SK-N-SH (cell line): Measurements from ENCODE around the gene SLX4IP. TPM values are rescaled to one million over a fixed set of nuclear protein-coding genes. Genes with fewer than 3 reads are reported as not detected.

Experiments used
- CTCF ChIA-PET: fragments of 300-600, 350-600 bp; formaldehyde crosslinking; extraction: SDS; loops from one replicate; lab custom pipeline; 2021; lab: Yijun Ruan, JAX
- POLR2A ChIA-PET: fragments of 350-600 bp; sonication (Branson Sonifier 250); formaldehyde crosslinking; extraction: SDS; loops from one replicate; lab custom pipeline; 2020; ENCODE audit warnings: antibody characterized with exemption, inconsistent platforms; lab: Yijun Ruan, JAX
- DNase-seq: peaks from one replicate; pipeline ENCODE4 v3.0.0; 2012
- H2AFZ ChIP-seq: fragments of 200-600 bp; sonication (generic); 2 replicates; pipeline ENCODE4 v1.8.1; 2016; ENCODE audit warnings: antibody characterized with exemption, mild to moderate bottlenecking, low read depth
- H3F3A ChIP-seq: fragments of 200-600 bp; sonication (generic); replicated peaks from 2 replicates; pipeline ENCODE3; 2016; ENCODE audit warnings: antibody characterized with exemption, mild to moderate bottlenecking; ENCODE audit not compliant: insufficient read depth
- H3K27ac ChIP-seq, 2 experiments: fragments of 200-500 bp in 1 of 2; fragments of 200-600 bp in 1 of 2; sonication (Bioruptor generic) in 1 of 2; sonication (generic), shearing (Covaris generic) in 1 of 2; 2 replicates each; pipeline versions ENCODE4 v1.5.1 to v1.6.1; 2014 to 2016; ENCODE audit warnings: low read depth in 2 of 2, inconsistent platforms in 1 of 2, low read length in 1 of 2, mild to moderate bottlenecking in 1 of 2, mixed read lengths in 1 of 2
- H3K27me3 ChIP-seq: fragments of 200-600 bp; sonication (generic), shearing (Covaris generic); 2 replicates; pipeline ENCODE4 v1.6.1; 2016; ENCODE audit warnings: mixed run types; ENCODE audit not compliant: insufficient read depth
- H3K36me3 ChIP-seq, 2 experiments: fragments of 200-500 bp in 1 of 2; fragments of 200-600 bp in 1 of 2; sonication (Bioruptor generic) in 1 of 2; sonication (generic) in 1 of 2; replicated peaks in 1 of 2; 2 replicates each; pipeline versions ENCODE3 to v1.5.1; 2014 to 2016; ENCODE audit warnings: low read length in 1 of 2, mild to moderate bottlenecking in 1 of 2; ENCODE audit not compliant: insufficient read depth in 2 of 2, control insufficient read depth in 1 of 2
- H3K4me1 ChIP-seq, 2 experiments: fragments of 200-500 bp in 1 of 2; fragments of 200-600 bp in 1 of 2; sonication (Bioruptor generic) in 1 of 2; sonication (generic), shearing (Covaris generic) in 1 of 2; 2 replicates each; pipeline versions ENCODE4 v1.5.1 to v1.6.1; 2014 to 2016; ENCODE audit warnings: low read depth in 1 of 2, low read length in 1 of 2, mixed run types in 1 of 2; ENCODE audit not compliant: insufficient read depth in 2 of 2, control insufficient read depth in 1 of 2
- H3K4me2 ChIP-seq: fragments of 200-600 bp; sonication (generic), shearing (Covaris generic); 2 replicates; pipeline ENCODE4 v1.6.1; 2017; ENCODE audit warnings: mixed run types
- H3K4me3 ChIP-seq, 2 experiments: fragments of 200-500 bp in 1 of 2; fragments of 200-600 bp in 1 of 2; sonication (Bioruptor generic) in 1 of 2; sonication (generic), shearing (Covaris generic) in 1 of 2; 2 replicates each; pipeline versions ENCODE4 v1.5.1 to v1.8.1; 2014 to 2016; ENCODE audit warnings: low read depth in 2 of 2, inconsistent platforms in 1 of 2, low read length in 1 of 2, mild to moderate bottlenecking in 1 of 2, mixed read lengths in 1 of 2, moderate library complexity in 1 of 2
- H3K79me2 ChIP-seq: fragments of 200-600 bp; sonication (generic); 2 replicates; pipeline ENCODE4 v1.8.1; 2017; ENCODE audit warnings: mild to moderate bottlenecking; ENCODE audit not compliant: insufficient read depth
- H3K9ac ChIP-seq: fragments of 200-600 bp; sonication (generic); 2 replicates; pipeline ENCODE4 v1.6.1; 2017; ENCODE audit warnings: mixed run types
- H3K9me2 ChIP-seq: fragments of 200-600 bp; sonication (generic); 2 replicates; pipeline ENCODE4 v1.6.1; 2017; ENCODE audit warnings: mixed run types
- H3K9me3 ChIP-seq: fragments of 200-600 bp; sonication (generic); 2 replicates; pipeline ENCODE4 v1.6.1; 2017; ENCODE audit warnings: mixed run types, mild to moderate bottlenecking, moderate library complexity
- H4K20me1 ChIP-seq: fragments of 200-600 bp; sonication (generic); 2 replicates; pipeline ENCODE4 v1.6.1; 2017; ENCODE audit warnings: mild to moderate bottlenecking, mixed run types; ENCODE audit not compliant: insufficient read depth
- ELF1 ChIP-seq: IDR thresholded peaks from 2 replicates; pipeline ENCODE4 v1.4.0; 2012
- EZH2phosphoT487 ChIP-seq: fragments of 200-600 bp; sonication (generic); IDR thresholded peaks from 2 replicates; pipeline ENCODE4 v1.6.1; 2017; ENCODE audit warnings: low read depth, mixed run types, mild to moderate bottlenecking, antibody characterized with exemption, moderate library complexity, borderline replicate concordance
- FOSL2 ChIP-seq: IDR thresholded peaks from 2 replicates; pipeline ENCODE4 v1.4.0; 2012; ENCODE audit warnings: low read depth, mild to moderate bottlenecking, moderate library complexity, borderline replicate concordance
- FOXM1 ChIP-seq: IDR thresholded peaks from 2 replicates; pipeline ENCODE4 v1.4.0; 2012; ENCODE audit warnings: low read depth, mild to moderate bottlenecking
- MEF2A ChIP-seq: IDR thresholded peaks from 2 replicates; pipeline ENCODE4 v1.4.0; 2012; ENCODE audit warnings: low read depth, borderline replicate concordance
- NFIC ChIP-seq: IDR thresholded peaks from 2 replicates; pipeline ENCODE4 v1.4.0; 2012; ENCODE audit warnings: borderline replicate concordance
- POLR2AphosphoS5 ChIP-seq: IDR thresholded peaks from 2 replicates; pipeline ENCODE4 v1.6.1; 2012; ENCODE audit warnings: low read depth, low read length
- RAD21 ChIP-seq: IDR thresholded peaks from 2 replicates; pipeline ENCODE4 v1.6.1; 2012; ENCODE audit warnings: mild to moderate bottlenecking, low read length
- RCOR1 ChIP-seq: fragments of 150-350 bp; IDR thresholded peaks from 2 replicates; pipeline ENCODE4 v1.6.1; 2017; ENCODE audit warnings: antibody characterized with exemption, low read length
- SIN3A ChIP-seq: IDR thresholded peaks from 2 replicates; pipeline ENCODE4 v1.6.1; 2012; ENCODE audit warnings: low read depth, mild to moderate bottlenecking, low read length, moderate library complexity, borderline replicate concordance
- TEAD4 ChIP-seq: IDR thresholded peaks from 2 replicates; pipeline ENCODE4 v1.4.0; 2012; ENCODE audit warnings: mild to moderate bottlenecking, borderline replicate concordance; ENCODE audit not compliant: insufficient read depth
- YY1 ChIP-seq: IDR thresholded peaks from 2 replicates; pipeline ENCODE4 v1.4.0; 2012; ENCODE audit warnings: low read depth, mild to moderate bottlenecking
- ZBTB33 ChIP-seq: IDR thresholded peaks from 2 replicates; pipeline ENCODE4 v1.4.0; 2012; ENCODE audit warnings: low read depth, borderline replicate concordance
- WGBS: methylation state at CpG from one replicate; pipeline ENCODE4 v1.1.6; 2017; ENCODE audit warnings: low lambda C conversion rate; 5-methylcytosine and 5-hydroxymethylcytosine counted together
- polyA plus RNA-seq, 3 experiments: library from polyadenylated mRNA; depleted of rRNA; stranded (reverse); fragments of >200 nt; gene quantifications; 2 replicates each; pipeline ENCODE4 v1.2.3, GENCODE V29; 2012
- TF ChIP-seq, protein P1 (sequence below): fragments of 150-350 bp; IDR thresholded peaks from 2 replicates; pipeline ENCODE4 v1.6.1; 2016; ENCODE audit warnings: mild to moderate bottlenecking, low read depth, low read length
- TF ChIP-seq, protein P2 (sequence below): fragments of 200-600 bp; sonication (generic); IDR thresholded peaks from 2 replicates; pipeline ENCODE4 v1.6.1; 2017; ENCODE audit warnings: antibody characterized with exemption, mild to moderate bottlenecking, moderate library complexity

Gene SLX4IP
- polyA plus RNA-seq, 1 of the 3 experiments (the other 2 are of a cell fraction): 1.3 TPM

- Histone ChIP-seq H3K4me2 (no peak overlapping the region), H2AFZ (no peak overlapping the region), H3K27me3 (no peaks in the 10 kb centered on the region), H3F3A (peaks cover 15% of the 10 kb centered on the region), H3K9me3 (no peaks in the 10 kb centered on the region), H3K36me3 (no peaks in the 10 kb centered on the region), H3K9me2 (no peaks in the 10 kb centered on the region), H3K4me1 (peaks cover 20 to 25% of the 10 kb centered on the region in 2 experiments), H3K27ac (peak overlapping the region in 1 of 2 experiments; percentile 58; a peak in 1 of 4 replicates), H3K9ac (no peak overlapping the region), H4K20me1 (no peaks in the 10 kb centered on the region), H3K79me2 (no peaks in the 10 kb centered on the region), H3K4me3 (no peak overlapping the region)
- DNase-seq: no peak
- 71% methylated on average over 4 of the region's 5 CpGs for WGBS
- TF ChIP-seq SIN3A (no peak), POLR2AphosphoS5 (no peak), ELF1 (no peak), MEF2A (no peak), FOSL2 (no peak), RAD21 (no peak), EZH2phosphoT487 (no peak), YY1 (no peak), ZBTB33 (no peak), TEAD4 (no peak), FOXM1 (no peak), NFIC (no peak), RCOR1 (no peak)
- TF ChIP-seq, protein P1, sequence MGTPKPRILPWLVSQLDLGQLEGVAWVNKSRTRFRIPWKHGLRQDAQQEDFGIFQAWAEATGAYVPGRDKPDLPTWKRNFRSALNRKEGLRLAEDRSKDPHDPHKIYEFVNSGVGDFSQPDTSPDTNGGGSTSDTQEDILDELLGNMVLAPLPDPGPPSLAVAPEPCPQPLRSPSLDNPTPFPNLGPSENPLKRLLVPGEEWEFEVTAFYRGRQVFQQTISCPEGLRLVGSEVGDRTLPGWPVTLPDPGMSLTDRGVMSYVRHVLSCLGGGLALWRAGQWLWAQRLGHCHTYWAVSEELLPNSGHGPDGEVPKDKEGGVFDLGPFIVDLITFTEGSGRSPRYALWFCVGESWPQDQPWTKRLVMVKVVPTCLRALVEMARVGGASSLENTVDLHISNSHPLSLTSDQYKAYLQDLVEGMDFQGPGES: no peak
- TF ChIP-seq, protein P2, sequence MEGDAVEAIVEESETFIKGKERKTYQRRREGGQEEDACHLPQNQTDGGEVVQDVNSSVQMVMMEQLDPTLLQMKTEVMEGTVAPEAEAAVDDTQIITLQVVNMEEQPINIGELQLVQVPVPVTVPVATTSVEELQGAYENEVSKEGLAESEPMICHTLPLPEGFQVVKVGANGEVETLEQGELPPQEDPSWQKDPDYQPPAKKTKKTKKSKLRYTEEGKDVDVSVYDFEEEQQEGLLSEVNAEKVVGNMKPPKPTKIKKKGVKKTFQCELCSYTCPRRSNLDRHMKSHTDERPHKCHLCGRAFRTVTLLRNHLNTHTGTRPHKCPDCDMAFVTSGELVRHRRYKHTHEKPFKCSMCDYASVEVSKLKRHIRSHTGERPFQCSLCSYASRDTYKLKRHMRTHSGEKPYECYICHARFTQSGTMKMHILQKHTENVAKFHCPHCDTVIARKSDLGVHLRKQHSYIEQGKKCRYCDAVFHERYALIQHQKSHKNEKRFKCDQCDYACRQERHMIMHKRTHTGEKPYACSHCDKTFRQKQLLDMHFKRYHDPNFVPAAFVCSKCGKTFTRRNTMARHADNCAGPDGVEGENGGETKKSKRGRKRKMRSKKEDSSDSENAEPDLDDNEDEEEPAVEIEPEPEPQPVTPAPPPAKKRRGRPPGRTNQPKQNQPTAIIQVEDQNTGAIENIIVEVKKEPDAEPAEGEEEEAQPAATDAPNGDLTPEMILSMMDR: no peak
- POLR2A ChIA-PET: no interaction called here
- CTCF ChIA-PET: interaction anchor here (0.9 kb wide), 1 partner anchor 9 kb away, joined by 3 read pairs; no protein-coding TSS in a partner anchor
Measured at GRCh38 chr20:10504994-10505730, 70.1 kb downstream of the SLX4IP start.
